SK-N-MC (cell line): ENCODE results near the gene PTPN1.

Source experiments
- DNase-seq: peaks from one replicate; pipeline ENCODE4 v3.0.0-alpha.2; 2011; ENCODE audit warnings: low read depth, low spot score
- H3K27ac ChIP-seq: fragments of 200-600 bp; sonication (generic); 2 replicates; pipeline ENCODE4 v1.5.1; 2016; ENCODE audit warnings: mixed run types
- H3K36me3 ChIP-seq: fragments of 200-600 bp; sonication (generic); 2 replicates; pipeline ENCODE4 v1.6.1; 2017; ENCODE audit warnings: antibody characterized with exemption, low read length, mixed read lengths; ENCODE audit not compliant: insufficient read depth
- H3K4me3 ChIP-seq: fragments of 200-600 bp; sonication (generic); 2 replicates; pipeline ENCODE4 v1.5.1; 2016
- H3K9ac ChIP-seq: fragments of 200-600 bp; sonication (generic); 2 replicates; pipeline ENCODE4 v1.8.0; 2017; ENCODE audit warnings: mixed run types, mixed read lengths; ENCODE audit not compliant: insufficient read length
- H3K9me3 ChIP-seq: fragments of 200-600 bp; sonication (generic); 2 replicates; pipeline ENCODE4 v1.6.1; 2017; ENCODE audit warnings: low read depth, mild to moderate bottlenecking, antibody characterized with exemption, low read length, moderate library complexity, mixed read lengths
- EZH2 ChIP-seq: fragments of 200-600 bp; sonication (generic); IDR thresholded peaks from one replicate; pipeline ENCODE4 v1.6.1; 2017; ENCODE audit warnings: antibody characterized with exemption
- FOXP2 ChIP-seq: optimal IDR thresholded peaks from 2 replicates; pipeline ENCODE3; 2011; ENCODE audit warnings: mild to moderate bottlenecking, moderate library complexity; ENCODE audit not compliant: insufficient read depth; ENCODE audit errors: extremely low read length, control extremely low read depth
- POLR2AphosphoS5 ChIP-seq: IDR thresholded peaks from 2 replicates; pipeline ENCODE4 v1.6.1; 2012; ENCODE audit warnings: mild to moderate bottlenecking, low read depth, low read length, borderline replicate concordance

PTPN1 gene

GRCh38 chr20:50521221-50522052 lies 11.3 kb downstream of the PTPN1 start:
- Histone ChIP-seq H3K9ac (peak overlapping the region; percentile 47), H3K9me3 (no peaks in the 10 kb centered on the region), H3K4me3 (peak overlapping the region; percentile 58), H3K27ac (peak overlapping the region; percentile 94), H3K36me3 (no peaks in the 10 kb centered on the region)
- peak; percentile 40 for DNase-seq
- TF ChIP-seq FOXP2 (no peak), EZH2 (no peak), POLR2AphosphoS5 (no peak)

- peak overlapping the region; percentile 94; the same call in 1 of the 2 replicates for H3K27ac ChIP-seq
- H3K9ac ChIP-seq: no peak overlapping the region
- no peak for DNase-seq
- H3K36me3 ChIP-seq: no peaks in the 10 kb centered on the region
- no peak overlapping the region for H3K4me3 ChIP-seq
- TF ChIP-seq POLR2AphosphoS5 (no peak), FOXP2 (no peak), EZH2 (no peak)
- H3K9me3 ChIP-seq: no peaks in the 10 kb centered on the region
These were observed 12.0 kb downstream of the PTPN1 start for GRCh38 chr20:50522053-50522674.

DNA sequence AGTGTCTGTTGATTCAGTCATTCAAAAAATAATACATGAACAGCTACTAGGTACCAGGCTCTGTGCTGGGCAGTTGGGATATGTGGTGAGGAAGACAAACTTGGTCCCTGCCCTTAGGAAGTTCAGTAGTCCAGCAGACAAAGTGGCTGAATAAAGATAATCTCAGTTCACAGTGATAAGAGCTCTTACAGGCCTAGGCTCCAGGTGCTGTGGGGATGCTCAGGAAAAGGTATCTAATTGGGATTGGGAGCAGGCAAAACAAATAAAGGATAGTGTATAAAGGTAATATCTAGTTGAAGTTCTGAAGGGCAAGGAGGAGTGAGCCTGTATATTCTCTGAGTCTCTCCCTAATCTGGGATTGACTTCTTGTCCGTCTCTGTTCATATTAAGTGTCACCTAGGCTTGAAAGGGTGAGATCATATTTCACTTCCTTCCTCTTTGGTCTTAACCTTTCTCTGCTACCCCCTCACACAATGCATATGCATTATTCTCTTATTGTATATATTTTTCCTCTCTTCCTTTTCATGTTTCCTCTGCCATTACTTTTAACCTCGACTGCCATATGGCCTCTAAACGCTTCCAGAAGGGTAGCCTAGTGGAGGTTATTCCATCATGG lies 13.5 kb downstream of the PTPN1 start:
- Histone ChIP-seq H3K27ac (peak overlapping the region; percentile 68), H3K4me3 (no peak overlapping the region), H3K36me3 (no peaks in the 10 kb centered on the region), H3K9ac (no peak overlapping the region), H3K9me3 (no peaks in the 10 kb centered on the region)
- no peak for DNase-seq
- no peak for TF ChIP-seq POLR2AphosphoS5
- TF ChIP-seq FOXP2: no peak
- no peak for TF ChIP-seq EZH2

DNA sequence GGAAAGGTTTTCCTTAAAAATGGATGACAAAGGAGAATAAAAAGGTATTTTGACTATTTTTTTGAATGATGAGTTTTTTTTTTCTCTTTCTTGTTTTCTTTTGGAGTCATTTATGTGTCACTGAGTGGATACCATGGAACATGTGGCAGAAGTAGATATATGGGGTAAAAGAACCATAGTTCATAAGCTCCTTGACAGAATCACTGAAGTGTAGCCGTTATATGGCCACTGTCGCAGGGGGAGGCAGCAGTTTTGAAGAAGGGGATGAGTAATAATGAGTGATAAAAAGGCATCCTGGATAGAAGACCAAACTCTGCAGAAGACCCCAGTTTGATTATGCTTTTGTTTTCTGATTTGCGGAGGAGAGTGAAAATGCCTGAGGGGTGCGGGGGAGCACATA lies 15.5 kb downstream of the PTPN1 start:
- TF ChIP-seq POLR2AphosphoS5 (no peak), EZH2 (no peak), FOXP2 (no peak)
- DNase-seq: no peak
- no peak overlapping the region for H3K9ac ChIP-seq
- H3K9me3 ChIP-seq: no peaks in the 10 kb centered on the region
- H3K27ac ChIP-seq: no peak overlapping the region
- H3K36me3 ChIP-seq: no peaks in the 10 kb centered on the region
- no peak overlapping the region for H3K4me3 ChIP-seq

GRCh38 chr20:50526403-50526989 lies 16.3 kb downstream of the PTPN1 start:
- no peaks in the 10 kb centered on the region for H3K36me3 ChIP-seq
- no peak overlapping the region for H3K4me3 ChIP-seq
- H3K27ac ChIP-seq: no peak overlapping the region
- DNase-seq: no peak
- no peak overlapping the region for H3K9ac ChIP-seq
- no peaks in the 10 kb centered on the region for H3K9me3 ChIP-seq
- TF ChIP-seq POLR2AphosphoS5 (no peak), FOXP2 (no peak), EZH2 (no peak)

DNA sequence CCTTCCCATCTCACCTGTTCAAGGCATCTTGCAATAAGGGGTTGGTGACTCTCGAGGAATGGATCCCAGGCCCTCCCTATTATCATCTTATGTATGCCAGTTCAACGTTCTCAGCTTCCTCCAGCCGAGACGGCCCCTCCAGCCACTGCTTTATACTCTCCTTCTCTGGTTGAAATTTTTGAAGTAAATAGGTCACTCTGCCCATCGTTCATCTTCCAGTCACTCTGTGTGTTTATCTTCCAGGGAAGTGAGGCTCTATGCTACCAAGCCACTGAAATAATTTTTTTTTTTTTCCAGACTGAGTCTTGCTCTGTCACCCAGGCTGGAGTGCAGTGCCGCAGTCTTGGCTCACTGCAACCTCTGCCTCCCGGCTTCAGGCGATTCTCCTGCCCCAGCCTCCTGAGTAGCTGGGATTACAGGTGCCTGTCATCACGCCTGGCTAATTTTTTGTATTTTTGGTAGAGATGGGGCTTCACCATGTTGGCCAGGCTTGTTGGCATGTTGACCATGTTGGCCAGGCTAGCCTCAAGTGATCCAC lies 17.0 kb downstream of the PTPN1 start:
- no peaks in the 10 kb centered on the region for H3K36me3 ChIP-seq
- no peak overlapping the region for H3K4me3 ChIP-seq
- TF ChIP-seq FOXP2 (no peak), POLR2AphosphoS5 (no peak), EZH2 (no peak)
- DNase-seq: no peak
- H3K27ac ChIP-seq: no peak overlapping the region
- H3K9ac ChIP-seq: no peak overlapping the region
- no peaks in the 10 kb centered on the region for H3K9me3 ChIP-seq

GRCh38 chr20:50528129-50528528 lies 17.9 kb downstream of the PTPN1 start:
- no peak overlapping the region for H3K9ac ChIP-seq
- H3K27ac ChIP-seq: no peak overlapping the region
- no peak for DNase-seq
- no peak overlapping the region for H3K4me3 ChIP-seq
- TF ChIP-seq FOXP2 (no peak), POLR2AphosphoS5 (no peak), EZH2 (no peak)
- no peaks in the 10 kb centered on the region for H3K36me3 ChIP-seq
- no peaks in the 10 kb centered on the region for H3K9me3 ChIP-seq
